ENCODE results near the gene ZC3H15. TPM values are rescaled to one million over a fixed set of nuclear protein-coding genes. Genes with fewer than 3 reads are reported as not detected.
A peak's percentile ranks its signal among the peaks of the same experiment; 100 is the strongest.

The ZC3H15 gene
- total RNA-seq, 1 donor from 2014 or later: 73.1 TPM

DNA sequence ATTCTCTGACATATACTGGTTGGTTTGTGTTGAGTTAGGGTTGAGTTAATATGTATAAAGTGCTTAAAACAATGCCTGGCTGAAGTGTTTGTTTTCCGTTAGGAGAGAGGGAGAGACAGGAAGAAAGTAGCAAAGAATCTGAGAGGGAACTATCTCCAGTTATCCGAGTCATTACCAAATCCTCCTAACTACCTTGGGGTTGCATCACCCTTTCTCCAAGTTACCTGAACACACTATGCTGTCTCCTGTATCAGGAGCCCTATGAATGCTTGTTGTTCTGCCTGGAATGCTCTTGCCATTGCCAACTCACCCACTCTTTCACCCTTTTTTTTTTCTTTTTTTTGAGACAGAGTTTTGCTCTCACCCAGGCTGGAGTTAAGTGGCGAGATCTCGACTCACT, 55.9 kb downstream of the ZC3H15 start:
- DNase-seq (ENCODE audit: low read depth, low spot score): no peak
- H3K27ac Mint-ChIP-seq (ENCODE audit: unreplicated experiment): no peak overlapping the region
- no peak overlapping the region for H3K4me3 Mint-ChIP-seq
- H3K27me3 Mint-ChIP-seq (ENCODE audit: low read depth): no peaks in the 10 kb centered on the region
- H3K4me1 Mint-ChIP-seq: peaks cover 20% of the 10 kb centered on the region
- H3K36me3 Mint-ChIP-seq (ENCODE audit: low read depth): no peaks in the 10 kb centered on the region
- TF ChIP-seq, protein P1, sequence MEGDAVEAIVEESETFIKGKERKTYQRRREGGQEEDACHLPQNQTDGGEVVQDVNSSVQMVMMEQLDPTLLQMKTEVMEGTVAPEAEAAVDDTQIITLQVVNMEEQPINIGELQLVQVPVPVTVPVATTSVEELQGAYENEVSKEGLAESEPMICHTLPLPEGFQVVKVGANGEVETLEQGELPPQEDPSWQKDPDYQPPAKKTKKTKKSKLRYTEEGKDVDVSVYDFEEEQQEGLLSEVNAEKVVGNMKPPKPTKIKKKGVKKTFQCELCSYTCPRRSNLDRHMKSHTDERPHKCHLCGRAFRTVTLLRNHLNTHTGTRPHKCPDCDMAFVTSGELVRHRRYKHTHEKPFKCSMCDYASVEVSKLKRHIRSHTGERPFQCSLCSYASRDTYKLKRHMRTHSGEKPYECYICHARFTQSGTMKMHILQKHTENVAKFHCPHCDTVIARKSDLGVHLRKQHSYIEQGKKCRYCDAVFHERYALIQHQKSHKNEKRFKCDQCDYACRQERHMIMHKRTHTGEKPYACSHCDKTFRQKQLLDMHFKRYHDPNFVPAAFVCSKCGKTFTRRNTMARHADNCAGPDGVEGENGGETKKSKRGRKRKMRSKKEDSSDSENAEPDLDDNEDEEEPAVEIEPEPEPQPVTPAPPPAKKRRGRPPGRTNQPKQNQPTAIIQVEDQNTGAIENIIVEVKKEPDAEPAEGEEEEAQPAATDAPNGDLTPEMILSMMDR (conservative IDR thresholded peaks at IDR 0.05): no peak
- H3K9me3 Mint-ChIP-seq: peaks cover 5% of the 10 kb centered on the region

DNA sequence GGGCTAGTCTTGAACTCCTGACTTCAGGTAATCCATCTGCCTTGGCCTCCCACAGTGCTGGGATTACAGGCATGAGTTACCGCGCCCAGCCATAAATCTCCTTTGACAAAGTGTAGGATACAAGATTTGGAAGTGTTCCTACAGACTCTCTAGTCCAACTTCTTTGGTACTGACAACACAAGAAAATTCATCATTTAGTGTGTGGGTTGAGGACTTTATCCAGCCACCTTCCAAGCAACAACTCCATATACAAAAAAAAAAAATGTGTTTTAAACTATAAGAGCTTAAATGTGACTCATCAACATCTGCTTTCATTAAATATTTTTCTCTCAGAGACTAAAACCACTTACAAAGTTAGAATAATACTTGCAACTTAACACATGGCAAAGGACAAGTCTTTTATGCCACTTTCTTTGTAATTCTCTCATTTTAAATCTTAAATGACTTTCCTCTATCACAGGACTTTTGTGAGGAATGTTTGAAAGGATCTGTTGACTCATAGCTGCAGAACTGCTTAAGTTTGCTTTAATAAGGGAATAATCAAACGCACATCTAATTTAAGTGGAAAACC, 57.6 kb downstream of the ZC3H15 start:
- TF ChIP-seq, protein P1 (conservative IDR thresholded peaks at IDR 0.05): no peak
- no peak overlapping the region for H3K27ac Mint-ChIP-seq (ENCODE audit: unreplicated experiment)
- H3K9me3 Mint-ChIP-seq: no peaks in the 10 kb centered on the region
- no peaks in the 10 kb centered on the region for H3K27me3 Mint-ChIP-seq (ENCODE audit: low read depth)
- H3K36me3 Mint-ChIP-seq (ENCODE audit: low read depth): no peaks in the 10 kb centered on the region
- no peak overlapping the region for H3K4me3 Mint-ChIP-seq
- H3K4me1 Mint-ChIP-seq: peaks cover 20% of the 10 kb centered on the region
- no peak for DNase-seq (ENCODE audit: low read depth, low spot score)

- no peaks in the 10 kb centered on the region for H3K9me3 Mint-ChIP-seq
- H3K4me3 Mint-ChIP-seq: no peak overlapping the region
- H3K4me1 Mint-ChIP-seq: peaks cover 20% of the 10 kb centered on the region
- TF ChIP-seq, protein P1 (conservative IDR thresholded peaks at IDR 0.05): no peak
- no peak overlapping the region for H3K27ac Mint-ChIP-seq (ENCODE audit: unreplicated experiment)
- H3K36me3 Mint-ChIP-seq (ENCODE audit: low read depth): no peaks in the 10 kb centered on the region
- no peak for DNase-seq (ENCODE audit: low read depth, low spot score)
- H3K27me3 Mint-ChIP-seq (ENCODE audit: low read depth): no peaks in the 10 kb centered on the region
Observed at GRCh38 chr2:186544255-186544675, 58.2 kb downstream of the ZC3H15 start.

GRCh38 chr2:186546846-186547245, 60.8 kb downstream of the ZC3H15 start:
- H3K27ac Mint-ChIP-seq (ENCODE audit: unreplicated experiment): no peak overlapping the region
- H3K4me1 Mint-ChIP-seq: peaks cover 14% of the 10 kb centered on the region
- H3K36me3 Mint-ChIP-seq (ENCODE audit: low read depth): no peaks in the 10 kb centered on the region

GRCh38 chr2:186551323-186552050, 65.4 kb downstream of the ZC3H15 start:
- H3K4me3 Mint-ChIP-seq: no peak overlapping the region
- no peaks in the 10 kb centered on the region for H3K4me1 Mint-ChIP-seq
- TF ChIP-seq, protein P1 (conservative IDR thresholded peaks at IDR 0.05): no peak
- no peaks in the 10 kb centered on the region for H3K27me3 Mint-ChIP-seq (ENCODE audit: low read depth)
- DNase-seq (ENCODE audit: low read depth, low spot score): no peak
- no peaks in the 10 kb centered on the region for H3K36me3 Mint-ChIP-seq (ENCODE audit: low read depth)
- no peaks in the 10 kb centered on the region for H3K9me3 Mint-ChIP-seq
- peak overlapping the region; percentile 19 for H3K27ac Mint-ChIP-seq (ENCODE audit: unreplicated experiment)

More at GRCh38 chr2:186546846-186547245, 60.8 kb downstream of the ZC3H15 start:
- Mint-ChIP-seq H3K9me3 (no peaks in the 10 kb centered on the region), H3K4me3 (no peak overlapping the region), H3K27me3 (ENCODE audit: low read depth) (no peaks in the 10 kb centered on the region)
- DNase-seq (ENCODE audit: low read depth, low spot score): no peak
- TF ChIP-seq, protein P1 (conservative IDR thresholded peaks at IDR 0.05): no peak
